HUES6 (cell line): ENCODE data around the gene C11orf21.

Experiments
- H3K27ac ChIP-seq: 2 replicates; pipeline ENCODE4 v1.7.0; 2013; ENCODE audit warnings: low read depth, mild to moderate bottlenecking, low read length, inconsistent platforms
- H3K27me3 ChIP-seq: 2 replicates; pipeline ENCODE4 v1.6.1; 2013; ENCODE audit warnings: low read length; ENCODE audit not compliant: control insufficient read depth, insufficient read depth
- H3K36me3 ChIP-seq: 2 replicates; pipeline ENCODE4 v1.6.1; 2013; ENCODE audit warnings: low read length; ENCODE audit not compliant: control insufficient read depth, insufficient read depth
- H3K4me1 ChIP-seq: 2 replicates; pipeline ENCODE4 v1.6.1; 2013; ENCODE audit warnings: low read length; ENCODE audit not compliant: control insufficient read depth, insufficient read depth
- H3K4me3 ChIP-seq: 2 replicates; pipeline ENCODE4 v1.5.1; 2013; ENCODE audit warnings: low read depth, low read length
- H3K9ac ChIP-seq: one replicate; pipeline ENCODE4 v1.6.1; 2013; ENCODE audit warnings: mild to moderate bottlenecking, low read length
- H3K9me3 ChIP-seq: 2 replicates; pipeline ENCODE4 v1.6.1; 2013; ENCODE audit warnings: low read depth, low read length; ENCODE audit not compliant: control insufficient read depth, insufficient read depth

The C11orf21 gene

GRCh38 chr11:2262301-2263070 lies 39.2 kb downstream of the C11orf21 start:
- no peaks in the 10 kb centered on the region for H3K36me3 ChIP-seq
- H3K4me3 ChIP-seq = no peak overlapping the region
- no peaks in the 10 kb centered on the region for H3K4me1 ChIP-seq
- H3K27ac ChIP-seq = no peak overlapping the region
- peak overlapping the region; percentile 33 for H3K9ac ChIP-seq
- no peaks in the 10 kb centered on the region for H3K9me3 ChIP-seq
- H3K27me3 ChIP-seq = peaks cover 45% of the 10 kb centered on the region

GRCh38 chr11:2261436-2262230 lies 40.1 kb downstream of the C11orf21 start:
- H3K4me1 ChIP-seq = no peaks in the 10 kb centered on the region
- H3K9ac ChIP-seq = no peak overlapping the region
- peaks cover 37% of the 10 kb centered on the region for H3K27me3 ChIP-seq
- H3K9me3 ChIP-seq = no peaks in the 10 kb centered on the region
- H3K36me3 ChIP-seq = no peaks in the 10 kb centered on the region
- no peak overlapping the region for H3K4me3 ChIP-seq
- no peak overlapping the region for H3K27ac ChIP-seq

- Histone ChIP-seq H3K36me3 (no peaks in the 10 kb centered on the region), H3K27me3 (peaks cover 28% of the 10 kb centered on the region), H3K4me3 (no peak overlapping the region), H3K9me3 (no peaks in the 10 kb centered on the region), H3K9ac (no peak overlapping the region), H3K27ac (no peak overlapping the region), H3K4me1 (no peaks in the 10 kb centered on the region)
Measured at GRCh38 chr11:2260491-2261364, 41.0 kb downstream of the C11orf21 start.

- no peaks in the 10 kb centered on the region for H3K4me1 ChIP-seq
- H3K9ac ChIP-seq = no peak overlapping the region
- no peak overlapping the region for H3K4me3 ChIP-seq
- H3K27ac ChIP-seq = no peak overlapping the region
- peaks cover 20% of the 10 kb centered on the region for H3K27me3 ChIP-seq
- no peaks in the 10 kb centered on the region for H3K9me3 ChIP-seq
- H3K36me3 ChIP-seq = no peaks in the 10 kb centered on the region
Measured at GRCh38 chr11:2259897-2260451, 41.7 kb downstream of the C11orf21 start.

- no peaks in the 10 kb centered on the region for H3K9me3 ChIP-seq
- H3K27ac ChIP-seq = no peak overlapping the region
- H3K4me3 ChIP-seq = no peak overlapping the region
- no peaks in the 10 kb centered on the region for H3K36me3 ChIP-seq
- no peak overlapping the region for H3K9ac ChIP-seq
- H3K4me1 ChIP-seq = no peaks in the 10 kb centered on the region
- peaks cover 15% of the 10 kb centered on the region for H3K27me3 ChIP-seq
Measured at GRCh38 chr11:2259466-2259830, 42.3 kb downstream of the C11orf21 start.

GRCh38 chr11:2258501-2259465 lies 42.9 kb downstream of the C11orf21 start:
- Histone ChIP-seq H3K9me3 (no peaks in the 10 kb centered on the region), H3K36me3 (no peaks in the 10 kb centered on the region), H3K4me1 (no peaks in the 10 kb centered on the region), H3K4me3 (no peak overlapping the region), H3K27me3 (peaks cover 14% of the 10 kb centered on the region; the same call in 1 of the 2 replicates), H3K9ac (no peak overlapping the region), H3K27ac (no peak overlapping the region)

GRCh38 chr11:2256951-2257700 lies 44.6 kb downstream of the C11orf21 start:
- H3K9me3 ChIP-seq = no peaks in the 10 kb centered on the region
- peaks cover 14% of the 10 kb centered on the region; the same call in 1 of the 2 replicates for H3K27me3 ChIP-seq
- H3K4me3 ChIP-seq = no peak overlapping the region
- H3K9ac ChIP-seq = no peak overlapping the region
- no peaks in the 10 kb centered on the region for H3K4me1 ChIP-seq
- H3K27ac ChIP-seq = no peak overlapping the region
- H3K36me3 ChIP-seq = no peaks in the 10 kb centered on the region

- Histone ChIP-seq H3K4me3 (no peak overlapping the region), H3K27ac (no peak overlapping the region), H3K36me3 (no peaks in the 10 kb centered on the region), H3K4me1 (no peaks in the 10 kb centered on the region), H3K9ac (no peak overlapping the region), H3K27me3 (peaks cover 14% of the 10 kb centered on the region; the same call in 1 of the 2 replicates), H3K9me3 (no peaks in the 10 kb centered on the region)
Measured at GRCh38 chr11:2256293-2256913, 45.3 kb downstream of the C11orf21 start.

GRCh38 chr11:2252018-2252417 lies 49.7 kb downstream of the C11orf21 start:
- no peak overlapping the region for H3K9ac ChIP-seq
- H3K9me3 ChIP-seq = no peaks in the 10 kb centered on the region
- no peak overlapping the region for H3K4me3 ChIP-seq
- peaks cover 17% of the 10 kb centered on the region for H3K27me3 ChIP-seq
- H3K4me1 ChIP-seq = no peaks in the 10 kb centered on the region
- no peaks in the 10 kb centered on the region for H3K36me3 ChIP-seq
- no peak overlapping the region for H3K27ac ChIP-seq
